ENCODE data around the gene LIX1L. TPM values are rescaled to one million over a fixed set of nuclear protein-coding genes. Genes with fewer than 3 reads are reported as not detected.

Gene LIX1L
- total RNA-seq, 2 experiments from 2014 or later, result 11.6 to 26.3 TPM

DNA sequence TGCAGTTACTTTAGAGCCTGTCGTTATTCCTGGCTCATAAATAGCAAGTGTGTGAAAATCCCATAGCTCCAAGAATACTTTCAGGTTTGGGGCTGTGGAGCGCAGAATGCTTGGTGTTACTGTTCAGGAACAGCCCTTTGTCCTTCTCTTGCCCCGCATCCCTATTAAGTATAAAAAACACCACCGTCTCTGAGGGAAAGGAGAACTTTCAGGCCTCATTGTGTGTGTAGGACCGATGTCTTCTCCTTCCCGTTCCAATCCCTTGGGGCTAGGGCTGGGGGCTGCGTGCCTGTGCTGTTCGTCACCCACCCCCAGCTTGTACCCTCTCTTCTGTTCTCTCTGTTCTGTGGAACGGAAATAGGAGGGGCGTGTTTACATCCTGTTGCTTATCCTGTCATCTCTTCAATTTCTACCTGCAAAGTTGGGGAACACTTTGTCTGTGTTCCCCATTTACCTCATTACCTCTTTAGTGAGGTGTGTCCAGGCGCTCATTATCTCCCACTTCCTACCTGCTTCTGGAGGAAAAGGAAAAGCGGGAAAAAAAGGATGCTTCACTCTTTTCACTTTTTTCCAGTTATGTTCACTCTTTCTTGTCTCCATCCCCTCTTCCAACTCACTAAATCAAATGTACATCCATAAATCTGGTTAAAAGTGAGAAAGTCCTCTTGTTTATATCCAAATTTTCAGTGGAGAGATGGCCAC is 39.4 kb upstream of the LIX1L start:
- POLR2A ChIA-PET, result interaction anchor here (1.1 to 8.3 kb wide), 8 partner anchors 11 to 139 kb away, joined by 3 to 67 read pairs (median 6); partner anchors contain the start of genes ANKRD34A, LIX1L, PIAS3 and POLR3GL
- TF ChIP-seq, protein P1, sequence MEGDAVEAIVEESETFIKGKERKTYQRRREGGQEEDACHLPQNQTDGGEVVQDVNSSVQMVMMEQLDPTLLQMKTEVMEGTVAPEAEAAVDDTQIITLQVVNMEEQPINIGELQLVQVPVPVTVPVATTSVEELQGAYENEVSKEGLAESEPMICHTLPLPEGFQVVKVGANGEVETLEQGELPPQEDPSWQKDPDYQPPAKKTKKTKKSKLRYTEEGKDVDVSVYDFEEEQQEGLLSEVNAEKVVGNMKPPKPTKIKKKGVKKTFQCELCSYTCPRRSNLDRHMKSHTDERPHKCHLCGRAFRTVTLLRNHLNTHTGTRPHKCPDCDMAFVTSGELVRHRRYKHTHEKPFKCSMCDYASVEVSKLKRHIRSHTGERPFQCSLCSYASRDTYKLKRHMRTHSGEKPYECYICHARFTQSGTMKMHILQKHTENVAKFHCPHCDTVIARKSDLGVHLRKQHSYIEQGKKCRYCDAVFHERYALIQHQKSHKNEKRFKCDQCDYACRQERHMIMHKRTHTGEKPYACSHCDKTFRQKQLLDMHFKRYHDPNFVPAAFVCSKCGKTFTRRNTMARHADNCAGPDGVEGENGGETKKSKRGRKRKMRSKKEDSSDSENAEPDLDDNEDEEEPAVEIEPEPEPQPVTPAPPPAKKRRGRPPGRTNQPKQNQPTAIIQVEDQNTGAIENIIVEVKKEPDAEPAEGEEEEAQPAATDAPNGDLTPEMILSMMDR (conservative IDR thresholded peaks at IDR 0.05; ENCODE audit: low read length), result no peak
- TF ChIP-seq EZH2phosphoT487 (IDR thresholded peaks at IDR 0.05; ENCODE audit: borderline replicate concordance, low read depth, low read length), result no peak
- CTCF ChIA-PET (ENCODE audit: unreplicated experiment), result interaction anchor here (1.0 to 2.6 kb wide), 2 partner anchors 18 to 33 kb away, joined by 3 to 10 read pairs; partner anchors contain the start of genes ANKRD34A and POLR3GL
- peak overlapping the region; percentile 81 for H3K4me3 ChIP-seq (ENCODE audit: low read depth, low read length, poor library complexity, severe bottlenecking)
- peaks cover 32% of the 10 kb centered on the region; the same call in 1 of the 2 replicates for H3K79me2 ChIP-seq (ENCODE audit: insufficient read depth, low read depth, low read length)
- peak overlapping the region; percentile 81 for H3K27ac ChIP-seq (ENCODE audit: low read depth, low read length, poor library complexity, severe bottlenecking)
- no peaks in the 10 kb centered on the region for H4K20me1 ChIP-seq (ENCODE audit: insufficient read depth, low read length)
- peaks cover 50% of the 10 kb centered on the region for H3K4me1 ChIP-seq (ENCODE audit: insufficient read depth, low read length, poor library complexity, severe bottlenecking)
- peaks cover 38% of the 10 kb centered on the region for H3K36me3 ChIP-seq (ENCODE audit: insufficient read depth, low read length)
- no peaks in the 10 kb centered on the region for H3K9me2 ChIP-seq (ENCODE audit: insufficient read depth, low read length)
- no peaks in the 10 kb centered on the region for H3K9me3 ChIP-seq (ENCODE audit: low read length)
- H2AFZ ChIP-seq (ENCODE audit: low read length), result peak overlapping the region; percentile 67; the same call in 1 of the 2 replicates
- DNase-seq (ENCODE audit: low spot score), result peak; percentile 75
- TSS peak; percentile 94 for BruUV-seq (replicated peaks)
- H3K4me2 ChIP-seq (ENCODE audit: low read length), result peak overlapping the region; percentile 97
- intact Hi-C loops (cut with micrococcal nuclease; ENCODE audit: unreplicated experiment), result loop anchor here (2.0 to 5.0 kb wide), 2 partner anchors 40 to 70 kb away; partner anchors contain the start of gene RBM8A

DNA sequence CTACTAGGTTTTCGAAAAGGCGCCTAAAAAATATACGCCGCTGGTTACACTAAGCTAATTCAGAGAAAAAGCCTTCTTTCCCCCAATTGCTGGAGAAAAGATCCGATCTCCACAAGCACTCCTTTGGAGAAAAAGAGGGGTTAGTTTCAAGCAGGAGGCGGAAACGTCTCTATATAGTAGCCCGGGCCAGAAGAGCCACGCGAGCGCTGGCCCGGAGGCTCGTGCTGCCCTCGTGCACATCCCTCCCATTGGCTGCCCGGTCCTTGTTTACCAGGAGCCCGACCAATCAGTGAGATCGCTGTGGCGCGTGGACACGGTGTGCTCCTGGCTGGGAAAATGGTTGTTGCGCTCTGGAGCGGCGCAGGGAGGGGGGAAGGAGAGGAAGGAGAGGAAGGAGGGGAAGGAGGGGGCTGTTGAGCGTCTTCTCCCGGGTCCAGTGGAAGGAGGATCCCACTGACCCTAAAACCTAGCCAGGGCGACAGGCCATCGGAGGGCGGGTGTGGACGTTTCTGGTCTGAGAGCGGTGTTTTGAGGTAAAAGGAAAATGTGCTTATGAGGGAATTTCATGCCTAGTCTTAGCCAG is 38.7 kb upstream of the LIX1L start, which contains the start of gene TXNIP:
Gene TXNIP, minus strand, starts transcription at position 147 of the 583 bp plus-strand sequence. CDS start 313 bp downstream, outside the sequence.
- no TSS peak for BruUV-seq (replicated peaks)
- Histone ChIP-seq H2AFZ (ENCODE audit: low read length) (peak within 1 kb of the TSS; percentile 67; the same call in 1 of the 2 replicates), H3K4me1 (ENCODE audit: insufficient read depth, low read length, poor library complexity, severe bottlenecking) (peaks cover 50% of the 10 kb centered on the region)

More for the DNA sequence above, 38.7 kb upstream of the LIX1L start, which contains the start of gene TXNIP:
- Histone ChIP-seq H3K79me2 (ENCODE audit: insufficient read depth, low read depth, low read length) (peaks cover 32% of the 10 kb centered on the region; the same call in 1 of the 2 replicates), H3K4me2 (ENCODE audit: low read length) (peak within 1 kb of the TSS; percentile 97), H3K9me3 (ENCODE audit: low read length) (no peaks in the 10 kb centered on the region), H3K27ac (ENCODE audit: low read depth, low read length, poor library complexity, severe bottlenecking) (peak within 1 kb of the TSS; percentile 81), H3K9me2 (ENCODE audit: insufficient read depth, low read length) (no peaks in the 10 kb centered on the region), H3K4me3 (ENCODE audit: low read depth, low read length, poor library complexity, severe bottlenecking) (peak within 1 kb of the TSS; percentile 81), H4K20me1 (ENCODE audit: insufficient read depth, low read length) (no peaks in the 10 kb centered on the region), H3K36me3 (ENCODE audit: insufficient read depth, low read length) (peaks cover 43% of the 10 kb centered on the region)
- intact Hi-C loops (cut with micrococcal nuclease; ENCODE audit: unreplicated experiment), result loop anchor here (1.0 to 5.0 kb wide), 4 partner anchors 11 to 69 kb away; partner anchors contain the start of gene RBM8A
- POLR2A ChIA-PET, result interaction anchor here (0.6 to 8.3 kb wide), 10 partner anchors 10 to 69 kb away, joined by 3 to 67 read pairs (median 5); partner anchors contain the start of genes ANKRD34A, LIX1L, POLR3GL and RBM8A
- DNase-seq (ENCODE audit: low spot score), result peak; percentile 95
- CTCF ChIA-PET (ENCODE audit: unreplicated experiment), result interaction anchor here (2.6 kb wide), 1 partner anchor 17 kb away, joined by 10 read pairs; no protein-coding TSS in a partner anchor
- TF ChIP-seq, protein P1 (conservative IDR thresholded peaks at IDR 0.05; ENCODE audit: low read length), result no peak
- TF ChIP-seq EZH2phosphoT487 (IDR thresholded peaks at IDR 0.05; ENCODE audit: borderline replicate concordance, low read depth, low read length), result no peak

All from OCI-LY7 (cell line).